Stimulated activated CD4-positive, alpha-beta T cell treated with anti-CD3 and anti-CD28 coated beads, Interleukin-2, amount 100 ng/mL, for 4 hours (primary cell): ENCODE data around the gene FAM228A.

Source experiments
- DNase-seq: peaks from one replicate; pipeline ENCODE4 v3.0.0-alpha.2; 2020; ENCODE audit warnings: low read depth

The FAM228A gene

GRCh38 chr2:24225499-24226242, 50.8 kb downstream of the FAM228A start:
- DNase-seq: no peak

DNA sequence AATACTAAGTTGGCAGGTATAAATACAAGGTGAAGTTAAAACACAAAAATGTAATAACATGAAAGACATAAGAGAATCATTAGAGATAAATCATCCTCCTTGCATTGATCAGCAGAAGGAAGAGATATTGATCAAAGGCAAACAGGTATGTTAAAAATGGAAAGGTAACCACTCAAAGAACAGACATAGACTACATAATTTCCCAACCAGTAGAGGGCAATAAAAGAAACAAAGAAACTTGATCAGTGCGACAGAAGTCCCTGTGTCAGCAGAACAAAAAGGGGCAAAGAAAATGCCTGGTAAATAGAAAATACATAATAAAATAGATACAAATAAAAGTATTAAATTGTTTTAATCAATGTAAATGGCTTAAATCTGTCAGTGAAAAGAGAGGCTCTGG, 53.6 kb downstream of the FAM228A start:
- DNase-seq: no peak

DNA sequence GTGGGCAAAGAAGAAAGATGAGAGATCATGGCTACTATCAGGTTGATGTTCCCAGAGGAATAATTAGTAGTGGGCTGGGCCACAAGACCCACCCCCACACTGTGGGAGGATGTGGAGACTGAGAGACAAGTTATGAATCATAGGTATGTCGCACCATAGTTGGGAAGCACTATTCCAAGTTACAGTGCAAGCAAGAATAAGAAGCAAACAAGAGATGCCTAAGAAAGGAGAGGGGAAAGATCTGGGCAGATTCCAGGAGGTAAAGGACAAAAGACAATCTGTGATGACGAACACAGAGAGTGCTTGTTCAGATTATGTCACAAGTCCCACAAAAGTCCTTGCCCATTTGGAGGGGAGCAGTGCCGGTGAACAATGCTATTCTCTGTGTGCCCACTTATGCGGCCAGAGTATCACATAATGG, 56.6 kb downstream of the FAM228A start:
- no peak for DNase-seq

GRCh38 chr2:24233321-24233720, 58.5 kb downstream of the FAM228A start:
- DNase-seq: no peak

- no peak for DNase-seq
Measured at GRCh38 chr2:24237313-24237712, 62.5 kb downstream of the FAM228A start.

DNA sequence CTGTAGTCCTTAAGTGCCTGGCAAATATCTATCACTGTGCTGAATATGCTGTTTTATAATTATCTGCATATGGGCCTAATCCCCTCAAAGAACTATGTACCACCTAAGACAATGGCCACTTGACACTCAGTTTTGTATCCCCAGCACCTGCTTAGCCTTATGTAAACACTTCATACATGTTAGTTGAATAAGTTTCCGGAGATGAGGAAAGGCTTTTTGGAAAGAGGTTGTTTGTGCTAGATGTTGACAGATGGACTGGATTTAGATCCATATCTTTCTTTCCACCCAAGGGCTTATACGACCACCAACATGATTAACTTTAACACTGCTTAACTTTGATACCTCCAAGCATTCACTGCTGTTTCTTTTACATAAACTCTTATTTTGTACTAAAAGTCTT, 63.3 kb downstream of the FAM228A start:
- no peak for DNase-seq

DNA sequence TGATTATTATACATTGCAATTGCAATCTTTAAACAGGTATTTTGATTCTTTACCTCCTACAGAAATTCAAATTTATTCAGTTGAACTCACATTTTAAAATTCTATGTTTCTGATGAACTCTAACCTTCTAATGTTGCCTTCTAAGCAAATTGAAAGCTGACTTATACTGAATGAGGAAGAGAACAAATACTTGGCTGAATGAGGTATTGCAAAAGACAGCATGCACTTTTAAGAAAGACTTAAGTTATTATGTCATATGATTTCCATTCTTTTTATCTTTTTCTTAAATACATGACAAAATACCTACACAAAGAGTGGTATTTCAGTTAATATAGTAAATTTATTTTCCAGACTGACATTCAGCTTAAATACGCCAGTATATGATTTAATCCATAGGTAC, 64.7 kb downstream of the FAM228A start:
- DNase-seq: no peak
